HepG2 (cell line): Measurements from ENCODE around the gene DLL3. TPM values are rescaled to one million over a fixed set of nuclear protein-coding genes. Genes with fewer than 3 reads are reported as not detected.
A peak's percentile ranks its signal among the peaks of the same experiment; 100 is the strongest.

Source experiments
- ELK4 ChIP-seq: sonication (generic); formaldehyde crosslinking; IDR thresholded peaks from 2 replicates; pipeline ENCODE4 v1.9.0; 2021; ENCODE audit warnings: missing genetic modification reagents, borderline replicate concordance
- JUN ChIP-seq: sonication (generic); formaldehyde crosslinking; IDR thresholded peaks from 2 replicates; pipeline ENCODE4 v1.4.0; 2020; ENCODE audit warnings: mild to moderate bottlenecking, missing genetic modification reagents
- KMT2A ChIP-seq: sonication (generic); formaldehyde crosslinking; IDR thresholded peaks from 2 replicates; pipeline ENCODE4 v1.4.0; 2020; ENCODE audit warnings: missing genetic modification reagents
- PHF21A ChIP-seq: sonication (generic); formaldehyde crosslinking; IDR thresholded peaks from 2 replicates; pipeline ENCODE4 v1.5.0; 2020; ENCODE audit warnings: mild to moderate bottlenecking, missing genetic modification reagents
- SP4 ChIP-seq: sonication (generic); formaldehyde crosslinking; IDR thresholded peaks from 2 replicates; pipeline ENCODE4 v1.8.1; 2023; ENCODE audit warnings: mild to moderate bottlenecking, missing genetic modification reagents
- ZBTB43 ChIP-seq: sonication (generic); formaldehyde crosslinking; conservative IDR thresholded peaks from 2 replicates; pipeline ENCODE4 v1.4.0; 2020; ENCODE audit warnings: missing genetic modification reagents
- ZNF12 ChIP-seq: sonication (generic); formaldehyde crosslinking; IDR thresholded peaks from 2 replicates; pipeline ENCODE4 v1.5.0; 2020; ENCODE audit warnings: missing genetic modification reagents
- ZNF407 ChIP-seq: sonication (generic); formaldehyde crosslinking; IDR thresholded peaks from one replicate; pipeline ENCODE4 v1.5.1; 2020; ENCODE audit warnings: mild to moderate bottlenecking, missing genetic modification reagents; ENCODE audit errors: not compliant biosample characterization
- polyA plus RNA-seq, 8 experiments: library from polyadenylated mRNA; depleted of rRNA in 3 of 8; stranded (reverse) in 7 of 8; unstranded in 1 of 8; fragments of >200 nt; fragmentation: Illumina TruSeq in 4 of 8; extraction: Trizol in 4 of 8; gene quantifications; 2 replicates each; pipeline versions ENCODE4 v1.2.1 to v1.2.3, GENCODE V29; 2011 to 2016; ENCODE audit warnings: low read depth in 4 of 8, missing spikeins in 1 of 8, mixed read lengths in 1 of 8; ENCODE audit not compliant: insufficient read depth in 1 of 8
- total RNA-seq, 5 experiments: library from RNA; depleted of rRNA; stranded (reverse); fragments of >200 nt; fragmentation: Illumina TruSeq; extraction: Trizol; gene quantifications; 2 replicates each; pipeline ENCODE4 v1.2.3, GENCODE V29; 2016; ENCODE audit warnings: low read depth in 1 of 5
- TF ChIP-seq, protein P1 (sequence below): sonication (generic); formaldehyde crosslinking; IDR thresholded peaks from 2 replicates; pipeline ENCODE4 v1.4.0; 2020; ENCODE audit warnings: mild to moderate bottlenecking, missing genetic modification reagents
- TF ChIP-seq, protein P2 (sequence below): sonication (generic); formaldehyde crosslinking; IDR thresholded peaks from 2 replicates; pipeline ENCODE4 v1.4.0; 2020; ENCODE audit warnings: low read depth, mild to moderate bottlenecking, missing genetic modification reagents
- TF ChIP-seq, protein P3 (sequence below): sonication (generic); formaldehyde crosslinking; conservative IDR thresholded peaks from 2 replicates; pipeline ENCODE4 v1.4.0; 2020; ENCODE audit warnings: missing genetic modification reagents
- TF ChIP-seq, protein P4 (sequence below): sonication (generic); formaldehyde crosslinking; IDR thresholded peaks from 2 replicates; pipeline ENCODE4 v1.4.0; 2020; ENCODE audit warnings: missing genetic modification reagents; ENCODE audit errors: not compliant biosample characterization

The DLL3 gene
- total and polyA plus RNA-seq, 2 of the 13 experiments (the other 11 are each of a cell fraction or from before 2014, with no cell fraction given) = 0.35 to 0.55 TPM

DNA sequence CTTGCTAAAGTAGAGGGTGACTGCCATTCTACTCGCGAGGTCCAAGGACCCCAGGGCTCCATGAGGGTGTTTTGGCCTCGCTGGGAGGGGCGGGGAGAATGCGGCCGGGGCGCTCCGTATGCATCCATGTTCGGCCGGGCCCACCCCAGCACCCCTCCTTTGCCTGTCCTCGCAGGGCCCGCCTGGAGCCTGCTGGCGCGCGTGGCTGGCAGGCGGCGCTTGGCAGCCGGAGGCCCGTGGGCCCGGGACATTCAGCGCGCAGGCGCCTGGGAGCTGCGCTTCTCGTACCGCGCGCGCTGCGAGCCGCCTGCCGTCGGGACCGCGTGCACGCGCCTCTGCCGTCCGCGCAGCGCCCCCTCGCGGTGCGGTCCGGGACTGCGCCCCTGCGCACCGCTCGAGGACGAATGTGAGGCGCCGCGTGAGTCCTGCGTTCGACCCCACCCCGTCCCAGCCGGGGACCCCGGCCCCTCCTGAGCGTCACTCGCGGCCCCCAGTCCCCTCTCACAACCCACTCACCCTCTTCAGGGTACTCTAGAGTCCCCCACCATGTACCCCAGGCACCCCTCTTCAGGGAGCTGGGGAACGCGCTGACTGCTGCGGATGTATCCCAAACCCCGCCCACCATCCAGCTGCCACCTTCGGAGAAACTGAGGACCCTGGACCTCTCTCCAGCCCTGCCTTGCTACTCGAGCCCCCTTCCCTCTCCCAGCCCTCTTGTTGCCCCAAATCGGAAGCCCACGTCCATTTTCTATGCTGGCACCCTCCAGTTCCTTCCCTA lies 4.1 kb downstream of the DLL3 start (continued):
- TF ChIP-seq, protein P1, sequence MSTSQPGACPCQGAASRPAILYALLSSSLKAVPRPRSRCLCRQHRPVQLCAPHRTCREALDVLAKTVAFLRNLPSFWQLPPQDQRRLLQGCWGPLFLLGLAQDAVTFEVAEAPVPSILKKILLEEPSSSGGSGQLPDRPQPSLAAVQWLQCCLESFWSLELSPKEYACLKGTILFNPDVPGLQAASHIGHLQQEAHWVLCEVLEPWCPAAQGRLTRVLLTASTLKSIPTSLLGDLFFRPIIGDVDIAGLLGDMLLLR (CRISPR knock-in tag) = peak; percentile 100
- TF ChIP-seq ZNF407 (CRISPR knock-in tag) (peak; percentile 86), ZNF12 (CRISPR knock-in tag) (0 out of 2 replicates have a peak, but pooled peaks have one; percentile 82), PHF21A (peak; percentile 32; the same call in 1 of the 2 replicates), SP4 (CRISPR knock-in tag) (peak; percentile 80), KMT2A (CRISPR knock-in tag) (0 out of 2 replicates have a peak, but pooled peaks have one; percentile 50), ELK4 (CRISPR knock-in tag) (peak; percentile 94; the same call in 1 of the 2 replicates), ZBTB43 (CRISPR knock-in tag) (peak; percentile 98), JUN (CRISPR knock-in tag) (peak; percentile 92)
- TF ChIP-seq, protein P2, sequence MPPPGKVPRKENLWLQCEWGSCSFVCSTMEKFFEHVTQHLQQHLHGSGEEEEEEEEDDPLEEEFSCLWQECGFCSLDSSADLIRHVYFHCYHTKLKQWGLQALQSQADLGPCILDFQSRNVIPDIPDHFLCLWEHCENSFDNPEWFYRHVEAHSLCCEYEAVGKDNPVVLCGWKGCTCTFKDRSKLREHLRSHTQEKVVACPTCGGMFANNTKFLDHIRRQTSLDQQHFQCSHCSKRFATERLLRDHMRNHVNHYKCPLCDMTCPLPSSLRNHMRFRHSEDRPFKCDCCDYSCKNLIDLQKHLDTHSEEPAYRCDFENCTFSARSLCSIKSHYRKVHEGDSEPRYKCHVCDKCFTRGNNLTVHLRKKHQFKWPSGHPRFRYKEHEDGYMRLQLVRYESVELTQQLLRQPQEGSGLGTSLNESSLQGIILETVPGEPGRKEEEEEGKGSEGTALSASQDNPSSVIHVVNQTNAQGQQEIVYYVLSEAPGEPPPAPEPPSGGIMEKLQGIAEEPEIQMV = peak; percentile 94
- TF ChIP-seq, protein P3, sequence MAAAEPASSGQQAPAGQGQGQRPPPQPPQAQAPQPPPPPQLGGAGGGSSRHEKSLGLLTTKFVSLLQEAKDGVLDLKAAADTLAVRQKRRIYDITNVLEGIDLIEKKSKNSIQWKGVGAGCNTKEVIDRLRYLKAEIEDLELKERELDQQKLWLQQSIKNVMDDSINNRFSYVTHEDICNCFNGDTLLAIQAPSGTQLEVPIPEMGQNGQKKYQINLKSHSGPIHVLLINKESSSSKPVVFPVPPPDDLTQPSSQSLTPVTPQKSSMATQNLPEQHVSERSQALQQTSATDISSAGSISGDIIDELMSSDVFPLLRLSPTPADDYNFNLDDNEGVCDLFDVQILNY = peak; percentile 88
- TF ChIP-seq, protein P4, sequence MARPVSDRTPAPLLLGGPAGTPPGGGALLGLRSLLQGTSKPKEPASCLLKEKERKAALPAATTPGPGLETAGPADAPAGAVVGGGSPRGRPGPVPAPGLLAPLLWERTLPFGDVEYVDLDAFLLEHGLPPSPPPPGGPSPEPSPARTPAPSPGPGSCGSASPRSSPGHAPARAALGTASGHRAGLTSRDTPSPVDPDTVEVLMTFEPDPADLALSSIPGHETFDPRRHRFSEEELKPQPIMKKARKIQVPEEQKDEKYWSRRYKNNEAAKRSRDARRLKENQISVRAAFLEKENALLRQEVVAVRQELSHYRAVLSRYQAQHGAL (CRISPR knock-in tag) = peak; percentile 97
